ENCODE results near the gene SMYD3.

DNA sequence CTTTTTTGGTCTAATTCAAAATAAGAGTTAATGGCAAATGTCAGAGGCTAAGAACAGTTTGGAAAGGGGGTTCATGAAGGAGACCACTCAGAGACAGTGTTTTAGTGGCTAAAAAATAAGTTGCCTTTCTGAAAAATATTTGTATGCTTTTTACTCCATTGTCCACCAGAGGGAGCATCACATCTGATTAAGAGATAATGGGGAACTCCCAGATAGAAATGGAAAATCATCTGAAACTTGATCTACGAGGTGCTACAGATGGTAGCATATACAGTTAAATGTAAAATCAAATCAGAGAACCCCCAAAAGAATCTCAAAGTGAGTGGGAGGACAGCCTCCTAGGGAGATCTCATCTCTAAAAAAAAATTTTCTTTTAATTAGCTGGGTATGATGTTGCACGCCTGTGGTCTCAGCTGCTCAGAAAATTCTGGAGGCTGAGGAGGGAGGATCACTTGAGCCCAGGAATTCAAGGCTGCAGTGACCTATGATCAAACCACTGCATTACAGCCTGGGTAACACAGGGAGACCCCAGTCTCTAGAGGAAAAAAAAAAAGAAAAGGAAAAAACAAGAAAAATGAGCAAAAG is 9.7 kb downstream of the SMYD3 start:
- TF ChIP-seq, protein P1, sequence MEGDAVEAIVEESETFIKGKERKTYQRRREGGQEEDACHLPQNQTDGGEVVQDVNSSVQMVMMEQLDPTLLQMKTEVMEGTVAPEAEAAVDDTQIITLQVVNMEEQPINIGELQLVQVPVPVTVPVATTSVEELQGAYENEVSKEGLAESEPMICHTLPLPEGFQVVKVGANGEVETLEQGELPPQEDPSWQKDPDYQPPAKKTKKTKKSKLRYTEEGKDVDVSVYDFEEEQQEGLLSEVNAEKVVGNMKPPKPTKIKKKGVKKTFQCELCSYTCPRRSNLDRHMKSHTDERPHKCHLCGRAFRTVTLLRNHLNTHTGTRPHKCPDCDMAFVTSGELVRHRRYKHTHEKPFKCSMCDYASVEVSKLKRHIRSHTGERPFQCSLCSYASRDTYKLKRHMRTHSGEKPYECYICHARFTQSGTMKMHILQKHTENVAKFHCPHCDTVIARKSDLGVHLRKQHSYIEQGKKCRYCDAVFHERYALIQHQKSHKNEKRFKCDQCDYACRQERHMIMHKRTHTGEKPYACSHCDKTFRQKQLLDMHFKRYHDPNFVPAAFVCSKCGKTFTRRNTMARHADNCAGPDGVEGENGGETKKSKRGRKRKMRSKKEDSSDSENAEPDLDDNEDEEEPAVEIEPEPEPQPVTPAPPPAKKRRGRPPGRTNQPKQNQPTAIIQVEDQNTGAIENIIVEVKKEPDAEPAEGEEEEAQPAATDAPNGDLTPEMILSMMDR (conservative IDR thresholded peaks at IDR 0.05): peak; percentile 87
- no peak for TF ChIP-seq ZFX (IDR thresholded peaks at IDR 0.05)

Data from C4-2B (cell line).